ENCODE data around the gene HS3ST6. TPM values are rescaled to one million over a fixed set of nuclear protein-coding genes. Genes with fewer than 3 reads are reported as not detected.
"Not testable (repeated sequence)": the region's sequence is repeated elsewhere in the genome, so short reads cannot be mapped to it uniquely, and the experiment has no call there.

Gene HS3ST6
- total RNA-seq, 3 donors from 2014 or later, result not detected

DNA sequence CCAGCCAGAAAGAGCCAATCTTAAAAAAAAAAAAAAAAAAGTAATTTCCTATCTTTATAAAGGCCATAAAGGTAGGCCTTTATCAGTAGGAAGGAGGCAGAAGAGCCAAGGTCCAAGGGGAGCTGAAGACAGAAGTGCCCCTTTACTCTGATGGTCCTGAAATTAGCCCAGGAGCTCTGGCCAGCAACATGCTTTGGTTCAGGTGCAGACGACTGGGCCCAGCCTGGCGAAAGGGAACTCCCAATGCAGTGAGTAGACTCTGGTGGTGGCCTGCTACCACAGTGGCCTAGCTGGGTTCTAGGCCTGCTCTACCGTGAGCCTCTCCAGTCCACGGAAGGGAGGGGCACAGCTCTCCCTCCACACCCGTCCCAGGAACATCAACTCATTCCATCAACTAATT is 23.1 kb downstream of the HS3ST6 start:
- Mint-ChIP-seq H3K4me1 (ENCODE audit: low read depth) (no peaks in the 10 kb centered on the region), H3K4me3 (no peak overlapping the region), H3K9me3 (no peaks in the 10 kb centered on the region), H3K27me3 (ENCODE audit: low read depth) (peaks cover 27% of the 10 kb centered on the region), H3K36me3 (ENCODE audit: insufficient read depth) (no peaks in the 10 kb centered on the region)
- ATAC-seq (no peak), DNase-seq (no peak)

GRCh38 chr16:1890708-1891050 is 27.5 kb downstream of the HS3ST6 start:
- Mint-ChIP-seq H3K4me1 (ENCODE audit: low read depth) (no peaks in the 10 kb centered on the region), H3K9me3 (no peaks in the 10 kb centered on the region), H3K4me3 (no peak overlapping the region), H3K36me3 (ENCODE audit: insufficient read depth) (no peaks in the 10 kb centered on the region), H3K27me3 (ENCODE audit: low read depth) (peaks cover 19% of the 10 kb centered on the region)
- DNase-seq, result no peak
- no peak for ATAC-seq

GRCh38 chr16:1890024-1890707 is 28.0 kb downstream of the HS3ST6 start:
- no peak for ATAC-seq
- no peak for DNase-seq
- Mint-ChIP-seq H3K36me3 (ENCODE audit: insufficient read depth) (no peaks in the 10 kb centered on the region), H3K4me3 (no peak overlapping the region), H3K9me3 (no peaks in the 10 kb centered on the region), H3K4me1 (ENCODE audit: low read depth) (no peaks in the 10 kb centered on the region), H3K27me3 (ENCODE audit: low read depth) (peaks cover 18% of the 10 kb centered on the region)

DNA sequence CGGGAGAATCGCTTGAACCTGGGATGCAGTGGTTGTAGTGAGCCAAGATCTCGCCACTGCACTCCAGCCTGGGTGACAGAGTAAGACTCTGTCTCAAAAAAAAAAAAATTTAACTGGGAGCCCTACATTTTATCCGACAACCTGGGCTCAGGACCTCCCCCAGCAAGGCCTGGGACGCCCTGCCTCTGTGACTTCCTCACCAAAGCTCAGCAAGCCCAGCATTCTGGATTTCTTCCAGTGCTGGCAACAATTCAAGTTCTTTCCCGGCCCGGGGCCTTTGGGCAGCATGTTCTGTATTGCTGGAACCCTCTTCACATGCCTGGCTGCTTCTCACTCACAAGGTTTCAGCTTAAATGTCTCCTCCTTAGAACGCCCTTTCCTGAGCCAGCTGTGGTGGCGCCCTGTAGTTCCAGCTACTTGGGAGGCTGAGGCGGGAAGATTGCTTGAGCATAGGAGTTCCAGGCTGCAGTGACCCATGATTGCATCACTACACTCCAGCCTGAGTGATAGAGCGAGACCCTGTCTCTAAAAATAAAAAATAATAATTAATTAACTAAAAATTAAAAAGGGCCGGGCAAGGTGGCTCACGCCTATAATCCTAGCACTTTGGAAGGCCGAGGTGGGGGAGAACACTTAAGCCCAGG is 30.4 kb downstream of the HS3ST6 start:
- no peaks in the 10 kb centered on the region for H3K36me3 Mint-ChIP-seq (ENCODE audit: insufficient read depth)

GRCh38 chr16:1884889-1885288 is 33.3 kb downstream of the HS3ST6 start:
- Mint-ChIP-seq H3K4me1 (ENCODE audit: low read depth) (no peaks in the 10 kb centered on the region), H3K36me3 (ENCODE audit: insufficient read depth) (no peaks in the 10 kb centered on the region), H3K27me3 (ENCODE audit: low read depth) (peaks cover 8% of the 10 kb centered on the region), H3K9me3 (no peaks in the 10 kb centered on the region), H3K4me3 (no peak overlapping the region)
- no peak for DNase-seq
- ATAC-seq, result no peak

More for the DNA sequence above, 30.4 kb downstream of the HS3ST6 start:
- no peaks in the 10 kb centered on the region for H3K4me1 Mint-ChIP-seq (ENCODE audit: low read depth)
- ATAC-seq (no peak), DNase-seq (no peak)
- no peaks in the 10 kb centered on the region for H3K9me3 Mint-ChIP-seq
- peaks cover 17% of the 10 kb centered on the region for H3K27me3 Mint-ChIP-seq (ENCODE audit: low read depth)
- no peak overlapping the region for H3K4me3 Mint-ChIP-seq

- H3K4me3 Mint-ChIP-seq, result no peak overlapping the region
- no peak for DNase-seq
- H3K9me3 Mint-ChIP-seq, result no peaks in the 10 kb centered on the region
- no peaks in the 10 kb centered on the region for H3K4me1 Mint-ChIP-seq (ENCODE audit: low read depth)
- H3K27me3 Mint-ChIP-seq (ENCODE audit: low read depth), result peaks cover 14% of the 10 kb centered on the region
- ATAC-seq, result no peak
- no peaks in the 10 kb centered on the region for H3K36me3 Mint-ChIP-seq (ENCODE audit: insufficient read depth)
These were observed 34.0 kb downstream of the HS3ST6 start for GRCh38 chr16:1884155-1884760.

DNA sequence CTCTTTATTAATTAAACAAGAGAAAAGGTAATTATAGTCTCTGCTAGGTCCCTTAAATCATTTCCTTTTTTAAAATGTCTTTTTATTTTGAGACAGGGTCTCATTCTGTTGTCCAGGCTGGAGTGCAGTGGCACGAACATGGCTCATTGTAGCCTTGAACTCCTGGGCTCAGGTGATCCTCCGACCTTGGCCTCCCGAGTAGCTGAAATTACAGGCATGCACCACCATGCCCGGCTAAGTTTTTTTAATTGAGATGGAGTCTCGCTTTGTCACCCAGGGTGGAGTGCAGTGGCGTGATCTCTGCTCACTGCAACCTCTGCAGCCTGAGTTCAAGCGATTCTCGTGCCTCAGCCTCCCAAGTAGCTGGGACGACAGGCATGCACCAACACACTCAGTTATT is 37.0 kb downstream of the HS3ST6 start:
- not testable (repeated sequence) for DNase-seq; H3K4me3 Mint-ChIP-seq; H3K4me1 Mint-ChIP-seq (ENCODE audit: low read depth); H3K36me3 Mint-ChIP-seq (ENCODE audit: insufficient read depth); ATAC-seq; H3K9me3 Mint-ChIP-seq
- H3K27me3 Mint-ChIP-seq (ENCODE audit: low read depth), result peaks cover 21% of the 10 kb centered on the region

GRCh38 chr16:1879477-1879876 is 38.7 kb downstream of the HS3ST6 start:
- Mint-ChIP-seq H3K4me3 (no peak overlapping the region), H3K9me3 (no peaks in the 10 kb centered on the region), H3K36me3 (ENCODE audit: insufficient read depth) (no peaks in the 10 kb centered on the region), H3K27me3 (ENCODE audit: low read depth) (peaks cover 28% of the 10 kb centered on the region), H3K4me1 (ENCODE audit: low read depth) (no peaks in the 10 kb centered on the region)
- DNase-seq, result no peak
- no peak for ATAC-seq

DNA sequence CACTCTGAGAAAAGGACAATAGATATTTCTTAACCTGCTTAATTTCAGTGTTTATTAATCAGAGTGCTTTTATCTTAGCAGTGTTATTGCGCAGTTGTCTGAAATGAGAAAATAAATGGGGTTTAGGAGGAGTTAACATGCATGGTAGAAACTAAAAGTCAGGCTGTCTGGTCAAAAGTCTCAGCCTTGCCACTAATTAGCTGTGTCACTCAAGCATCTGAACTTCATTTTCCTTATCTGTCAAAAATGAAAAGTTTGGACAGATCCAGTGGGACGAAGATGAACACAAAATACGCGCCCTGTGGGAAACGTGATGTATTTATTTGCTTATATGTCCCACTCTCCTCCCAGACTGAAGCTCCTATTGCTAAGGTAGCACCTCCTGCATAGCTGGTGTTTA is 40.0 kb downstream of the HS3ST6 start:
- Mint-ChIP-seq H3K27me3 (ENCODE audit: low read depth) (peaks cover 33% of the 10 kb centered on the region), H3K9me3 (no peaks in the 10 kb centered on the region), H3K4me3 (no peak overlapping the region), H3K36me3 (ENCODE audit: insufficient read depth) (no peaks in the 10 kb centered on the region), H3K4me1 (ENCODE audit: low read depth) (no peaks in the 10 kb centered on the region)
- ATAC-seq (no peak), DNase-seq (no peak)

DNA sequence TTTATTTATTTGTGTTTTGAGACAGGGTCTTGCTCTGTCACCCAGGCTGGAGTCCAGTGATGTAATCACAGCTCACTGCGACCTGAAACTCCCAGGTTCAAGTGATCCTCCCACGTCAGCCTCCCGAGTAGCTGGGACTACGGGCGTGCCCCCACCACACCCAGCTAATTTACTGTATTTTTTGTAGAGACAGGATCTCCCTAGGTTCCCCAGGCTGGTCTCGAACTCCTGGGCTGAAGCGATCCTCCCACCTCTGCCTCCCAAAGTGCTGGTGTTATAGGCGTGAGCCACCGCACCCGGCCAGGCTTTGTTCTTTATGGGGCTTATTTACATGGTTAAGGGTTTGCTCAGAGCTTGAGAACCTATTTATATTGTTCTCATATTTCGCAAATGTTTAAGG is 40.4 kb downstream of the HS3ST6 start:
- no peak overlapping the region for H3K4me3 Mint-ChIP-seq
- no peaks in the 10 kb centered on the region for H3K4me1 Mint-ChIP-seq (ENCODE audit: low read depth)
- H3K27me3 Mint-ChIP-seq (ENCODE audit: low read depth), result peaks cover 36% of the 10 kb centered on the region
- DNase-seq (no peak), ATAC-seq (no peak)
- H3K36me3 Mint-ChIP-seq (ENCODE audit: insufficient read depth), result no peaks in the 10 kb centered on the region
- H3K9me3 Mint-ChIP-seq, result no peaks in the 10 kb centered on the region

GRCh38 chr16:1877089-1877488 is 41.1 kb downstream of the HS3ST6 start:
- H3K4me3 Mint-ChIP-seq, result no peak overlapping the region
- peaks cover 4% of the 10 kb centered on the region for H3K4me1 Mint-ChIP-seq (ENCODE audit: low read depth)
- no peaks in the 10 kb centered on the region for H3K36me3 Mint-ChIP-seq (ENCODE audit: insufficient read depth)
- peaks cover 42% of the 10 kb centered on the region for H3K27me3 Mint-ChIP-seq (ENCODE audit: low read depth)
- DNase-seq (no peak), ATAC-seq (no peak)
- no peaks in the 10 kb centered on the region for H3K9me3 Mint-ChIP-seq

- ATAC-seq, result peak in 1 of 2 donors; percentile 34
- DNase-seq, result no peak
- no peaks in the 10 kb centered on the region for H3K36me3 Mint-ChIP-seq (ENCODE audit: insufficient read depth)
- peaks cover 4% of the 10 kb centered on the region for H3K4me1 Mint-ChIP-seq (ENCODE audit: low read depth)
- peaks cover 39% of the 10 kb centered on the region for H3K27me3 Mint-ChIP-seq (ENCODE audit: low read depth)
- H3K4me3 Mint-ChIP-seq, result no peak overlapping the region
- H3K9me3 Mint-ChIP-seq, result no peaks in the 10 kb centered on the region
These were observed 41.7 kb downstream of the HS3ST6 start for GRCh38 chr16:1876468-1876867.

- H3K4me3 Mint-ChIP-seq, result not testable (repeated sequence)
- peaks cover 39% of the 10 kb centered on the region for H3K27me3 Mint-ChIP-seq (ENCODE audit: low read depth)
These were observed 42.1 kb downstream of the HS3ST6 start for GRCh38 chr16:1876066-1876465.

DNA sequence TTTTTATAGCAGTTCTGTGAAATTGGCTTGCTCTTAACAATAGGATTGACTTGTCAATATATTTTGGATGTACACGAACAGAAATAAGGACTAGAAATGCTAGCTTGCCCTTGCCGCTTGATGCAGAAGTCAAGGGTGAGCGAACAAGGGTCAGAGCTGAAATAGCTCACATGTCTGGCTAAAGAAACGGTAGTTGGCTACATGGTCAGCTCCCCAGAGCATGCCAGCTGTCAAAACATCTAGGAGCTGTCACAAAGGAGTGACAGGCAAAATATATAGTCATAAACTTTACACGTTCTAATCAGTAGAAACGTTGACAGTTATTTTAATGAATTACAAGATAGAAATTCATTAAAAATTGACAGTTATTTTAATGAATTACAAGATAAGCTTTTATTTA is 43.4 kb downstream of the HS3ST6 start:
- Mint-ChIP-seq H3K4me1 (ENCODE audit: low read depth) (peaks cover 4% of the 10 kb centered on the region), H3K27me3 (ENCODE audit: low read depth) (peaks cover 41% of the 10 kb centered on the region), H3K36me3 (ENCODE audit: insufficient read depth) (no peaks in the 10 kb centered on the region), H3K4me3 (no peak overlapping the region), H3K9me3 (no peaks in the 10 kb centered on the region)
- no peak for DNase-seq
- no peak for ATAC-seq

More at GRCh38 chr16:1876066-1876465, 42.1 kb downstream of the HS3ST6 start:
- H3K9me3 Mint-ChIP-seq; H3K4me1 Mint-ChIP-seq (ENCODE audit: low read depth); H3K36me3 Mint-ChIP-seq (ENCODE audit: insufficient read depth); ATAC-seq; DNase-seq: not testable (repeated sequence)
